ENCODE data around the gene MIER2. TPM values are rescaled to one million over a fixed set of nuclear protein-coding genes. Genes with fewer than 3 reads are reported as not detected.

MIER2 gene
- total RNA-seq, 1 donor from 2014 or later: 12.7 TPM

DNA sequence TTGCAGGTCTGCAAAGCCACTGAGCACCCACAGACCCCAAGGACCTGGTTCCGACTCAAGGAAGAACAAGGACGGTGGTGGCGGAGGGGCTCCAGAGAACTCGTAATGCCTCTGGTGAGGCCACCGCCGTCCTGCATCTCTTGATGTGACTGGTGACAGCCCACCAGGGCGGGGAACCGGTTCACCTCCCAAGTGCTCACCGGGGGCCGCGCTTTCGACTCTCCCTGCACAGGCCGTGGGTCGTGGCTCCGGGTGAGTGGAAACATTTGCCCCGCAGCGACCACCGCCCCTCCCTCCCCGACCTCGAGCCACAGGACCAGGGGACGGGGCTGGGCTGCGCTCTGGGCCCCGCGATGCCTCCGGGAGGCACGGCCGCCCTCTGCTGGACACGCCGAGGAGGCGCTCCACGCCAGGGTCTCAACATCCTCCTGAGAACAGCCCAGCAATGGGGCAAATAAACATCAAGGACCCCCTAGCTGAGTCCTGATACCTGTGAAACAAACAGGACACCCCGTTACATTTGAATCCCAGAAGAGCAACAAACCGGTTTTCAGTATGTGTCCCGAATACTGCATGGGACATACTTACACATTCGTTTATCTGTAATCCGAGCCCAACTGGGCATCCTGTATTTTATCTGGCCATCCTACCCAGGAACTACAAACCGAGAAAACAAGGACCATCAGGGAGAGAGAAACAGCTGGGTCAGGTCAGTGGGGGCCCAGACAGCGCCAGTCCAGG, 49.5 kb downstream of the MIER2 start:
- no peak overlapping the region for H3K4me3 ChIP-seq (ENCODE audit: low read depth, low read length)
- TF ChIP-seq, protein P1, sequence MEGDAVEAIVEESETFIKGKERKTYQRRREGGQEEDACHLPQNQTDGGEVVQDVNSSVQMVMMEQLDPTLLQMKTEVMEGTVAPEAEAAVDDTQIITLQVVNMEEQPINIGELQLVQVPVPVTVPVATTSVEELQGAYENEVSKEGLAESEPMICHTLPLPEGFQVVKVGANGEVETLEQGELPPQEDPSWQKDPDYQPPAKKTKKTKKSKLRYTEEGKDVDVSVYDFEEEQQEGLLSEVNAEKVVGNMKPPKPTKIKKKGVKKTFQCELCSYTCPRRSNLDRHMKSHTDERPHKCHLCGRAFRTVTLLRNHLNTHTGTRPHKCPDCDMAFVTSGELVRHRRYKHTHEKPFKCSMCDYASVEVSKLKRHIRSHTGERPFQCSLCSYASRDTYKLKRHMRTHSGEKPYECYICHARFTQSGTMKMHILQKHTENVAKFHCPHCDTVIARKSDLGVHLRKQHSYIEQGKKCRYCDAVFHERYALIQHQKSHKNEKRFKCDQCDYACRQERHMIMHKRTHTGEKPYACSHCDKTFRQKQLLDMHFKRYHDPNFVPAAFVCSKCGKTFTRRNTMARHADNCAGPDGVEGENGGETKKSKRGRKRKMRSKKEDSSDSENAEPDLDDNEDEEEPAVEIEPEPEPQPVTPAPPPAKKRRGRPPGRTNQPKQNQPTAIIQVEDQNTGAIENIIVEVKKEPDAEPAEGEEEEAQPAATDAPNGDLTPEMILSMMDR (IDR thresholded peaks at IDR 0.05; ENCODE audit: insufficient read depth, low read length, poor library complexity, severe bottlenecking): peak; percentile 80
- H3K27me3 ChIP-seq (ENCODE audit: control insufficient read depth, insufficient read depth, low read length): peaks cover 36% of the 10 kb centered on the region
- H3K36me3 ChIP-seq (ENCODE audit: control insufficient read depth, insufficient read depth, low read length): no peaks in the 10 kb centered on the region
- DNase-seq (ENCODE audit: low read depth): no peak

DNA sequence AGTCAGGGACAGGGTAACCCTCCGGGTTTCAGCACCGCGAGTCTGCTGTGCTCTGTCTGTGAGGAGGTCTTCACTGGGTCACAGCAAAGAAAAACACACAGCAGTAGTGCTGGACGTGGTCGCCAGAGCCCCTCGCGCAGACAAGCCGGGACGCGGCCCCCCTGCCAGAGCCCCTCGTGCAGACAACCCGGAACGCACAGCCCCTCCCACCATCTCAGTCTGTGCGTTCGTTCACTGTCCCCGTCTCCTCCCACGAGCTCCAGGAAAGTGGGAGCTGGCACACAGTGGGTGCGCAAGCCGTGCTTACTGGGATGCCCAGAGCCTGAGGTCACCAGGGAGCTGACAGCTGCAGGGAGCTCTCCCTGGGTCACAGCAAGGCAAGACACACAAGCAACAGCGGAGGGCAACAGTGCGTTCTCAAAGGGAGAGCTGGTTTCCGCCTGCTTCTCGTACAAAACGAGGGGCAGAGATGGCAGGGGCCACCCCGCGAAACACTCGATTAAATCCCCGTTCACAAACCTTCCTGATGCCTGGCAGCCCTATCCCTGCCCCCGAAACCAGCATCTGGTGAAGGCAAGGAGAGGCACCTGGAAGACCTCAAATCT, 50.2 kb downstream of the MIER2 start:
- Histone ChIP-seq H3K27me3 (ENCODE audit: control insufficient read depth, insufficient read depth, low read length) (peaks cover 36% of the 10 kb centered on the region), H3K4me3 (ENCODE audit: low read depth, low read length) (no peak overlapping the region), H3K36me3 (ENCODE audit: control insufficient read depth, insufficient read depth, low read length) (no peaks in the 10 kb centered on the region)
- TF ChIP-seq, protein P1 (IDR thresholded peaks at IDR 0.05; ENCODE audit: insufficient read depth, low read length, poor library complexity, severe bottlenecking): no peak
- DNase-seq (ENCODE audit: low read depth): no peak

DNA sequence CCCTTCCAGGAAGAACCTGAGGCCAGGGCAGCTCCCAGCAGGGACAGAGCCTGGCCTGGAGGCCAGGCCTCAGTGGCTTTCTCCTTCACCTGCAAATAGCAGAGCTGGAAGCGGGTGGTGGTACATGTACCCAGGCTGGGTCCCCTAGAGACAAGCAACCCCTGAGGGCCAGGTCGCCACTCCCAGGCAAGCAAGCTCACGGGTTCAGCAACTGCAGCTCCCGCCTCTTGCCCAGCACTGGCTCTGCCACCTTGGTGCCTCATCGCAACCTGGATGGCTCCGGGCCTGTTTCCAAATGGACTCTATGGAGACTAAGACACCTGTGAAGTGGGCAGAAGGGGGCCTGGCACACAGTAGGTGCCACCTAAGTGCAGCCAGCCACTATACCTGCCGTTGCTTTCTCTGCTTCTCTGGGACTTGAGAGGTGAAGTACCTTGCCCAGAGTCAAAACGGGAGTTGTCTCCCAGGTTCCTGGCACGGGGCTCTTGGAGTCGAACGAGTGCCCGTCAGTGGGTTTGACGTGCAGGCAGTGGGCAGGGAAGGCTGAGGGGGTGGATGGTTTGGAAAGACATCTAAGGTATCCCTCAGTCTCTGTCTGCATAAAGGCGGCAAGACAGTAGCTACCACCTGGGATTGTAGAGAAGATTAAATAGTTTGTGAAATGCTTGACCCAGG, 51.0 kb downstream of the MIER2 start:
- no peak for DNase-seq (ENCODE audit: low read depth)
- Histone ChIP-seq H3K36me3 (ENCODE audit: control insufficient read depth, insufficient read depth, low read length) (no peaks in the 10 kb centered on the region), H3K27me3 (ENCODE audit: control insufficient read depth, insufficient read depth, low read length) (peaks cover 36% of the 10 kb centered on the region), H3K4me3 (ENCODE audit: low read depth, low read length) (no peak overlapping the region)
- TF ChIP-seq, protein P1 (IDR thresholded peaks at IDR 0.05; ENCODE audit: insufficient read depth, low read length, poor library complexity, severe bottlenecking): no peak

DNA sequence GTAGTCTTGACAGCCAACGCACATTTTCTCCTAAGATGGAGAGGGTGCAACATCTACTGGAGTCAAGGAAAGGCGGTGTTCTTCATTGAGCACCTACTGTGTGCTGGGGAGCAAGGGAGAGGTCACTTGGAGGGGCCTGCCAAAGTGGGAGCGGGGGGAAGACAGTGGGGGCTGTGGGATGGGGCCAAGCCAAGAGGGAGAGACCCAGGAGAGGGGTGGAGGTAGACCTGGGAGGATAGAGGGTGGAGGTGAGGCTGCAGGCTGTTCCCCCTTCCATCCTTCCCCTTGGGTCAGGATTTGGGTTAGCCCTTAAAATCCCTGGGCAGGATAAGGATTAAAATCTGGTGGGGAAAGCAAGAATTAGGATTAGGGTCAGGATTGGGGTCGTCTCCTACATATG, 51.6 kb downstream of the MIER2 start:
- TF ChIP-seq, protein P1 (IDR thresholded peaks at IDR 0.05; ENCODE audit: insufficient read depth, low read length, poor library complexity, severe bottlenecking): no peak
- H3K4me3 ChIP-seq (ENCODE audit: low read depth, low read length): no peak overlapping the region
- no peak for DNase-seq (ENCODE audit: low read depth)
- H3K27me3 ChIP-seq (ENCODE audit: control insufficient read depth, insufficient read depth, low read length): peaks cover 36% of the 10 kb centered on the region
- H3K36me3 ChIP-seq (ENCODE audit: control insufficient read depth, insufficient read depth, low read length): no peaks in the 10 kb centered on the region

DNA sequence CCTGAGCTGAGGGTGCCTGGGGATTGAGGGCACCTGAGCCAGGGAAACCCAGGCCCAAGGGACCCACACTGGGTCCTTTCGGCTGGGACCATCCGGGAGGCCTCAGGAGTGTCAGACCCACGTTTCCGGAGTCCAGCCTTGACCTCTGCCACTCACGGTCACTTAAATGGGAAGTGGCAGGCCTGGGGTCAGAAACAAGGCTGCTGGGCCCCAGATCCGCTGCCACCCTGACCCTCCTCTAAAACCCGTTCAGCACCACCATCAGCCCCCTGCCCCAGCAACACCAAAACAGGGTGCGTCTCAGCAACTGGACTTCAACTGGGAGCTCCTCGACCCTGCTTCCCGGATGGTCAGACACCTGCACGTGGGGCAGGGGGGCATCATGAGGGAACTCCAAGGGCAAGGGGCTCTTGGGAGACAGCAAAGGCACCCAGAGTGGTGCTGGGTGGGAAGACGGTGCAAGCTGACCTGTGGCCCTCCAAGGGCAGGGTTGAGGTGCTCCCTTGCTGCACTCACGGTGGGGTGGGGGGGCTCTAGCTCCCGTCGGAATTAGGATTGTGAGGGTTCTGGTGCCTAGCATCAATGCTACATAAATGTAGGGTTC, 52.2 kb downstream of the MIER2 start:
- Histone ChIP-seq H3K27me3 (ENCODE audit: control insufficient read depth, insufficient read depth, low read length) (peaks cover 36% of the 10 kb centered on the region), H3K36me3 (ENCODE audit: control insufficient read depth, insufficient read depth, low read length) (no peaks in the 10 kb centered on the region), H3K4me3 (ENCODE audit: low read depth, low read length) (no peak overlapping the region)
- no peak for DNase-seq (ENCODE audit: low read depth)
- TF ChIP-seq, protein P1 (IDR thresholded peaks at IDR 0.05; ENCODE audit: insufficient read depth, low read length, poor library complexity, severe bottlenecking): no peak

All from kidney epithelial cell (primary cell).